ENCODE measurements around the gene RABGEF1.

GRCh38 chr7:66739477-66739876 lies 1.1 kb upstream of the RABGEF1 start:
- TF ChIP-seq CTCF (IDR thresholded peaks at IDR 0.05) (no peak), POLR2A (IDR thresholded peaks at IDR 0.05) (no peak)
